Activated gamma-delta T cell treated with Interleukin-2 at 50 U/mL for 16 hours (primary cell): ENCODE results near the gene CASKIN1.

Experiments
- DNase-seq: peaks from one replicate; pipeline ENCODE4 v3.0.0-alpha.2; 2020

The CASKIN1 gene

DNA sequence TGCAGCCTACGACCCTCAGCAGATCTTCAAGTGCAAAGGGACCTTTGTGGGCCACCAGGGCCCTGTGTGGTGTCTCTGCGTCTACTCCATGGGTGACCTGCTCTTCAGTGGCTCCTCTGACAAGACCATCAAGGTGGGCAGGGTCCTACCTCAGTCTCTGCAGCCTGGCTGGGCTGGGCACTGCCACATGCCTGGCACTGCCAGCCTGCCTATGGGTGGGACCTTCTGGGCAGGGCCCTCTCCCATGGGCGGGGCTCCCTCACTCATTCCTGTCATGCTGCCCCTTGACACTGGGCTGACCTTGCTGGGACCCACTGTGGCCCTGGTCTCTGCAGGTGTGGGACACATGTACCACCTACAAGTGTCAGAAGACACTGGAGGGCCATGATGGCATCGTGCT is 22.5 kb downstream of the CASKIN1 start:
- no peak for DNase-seq

DNA sequence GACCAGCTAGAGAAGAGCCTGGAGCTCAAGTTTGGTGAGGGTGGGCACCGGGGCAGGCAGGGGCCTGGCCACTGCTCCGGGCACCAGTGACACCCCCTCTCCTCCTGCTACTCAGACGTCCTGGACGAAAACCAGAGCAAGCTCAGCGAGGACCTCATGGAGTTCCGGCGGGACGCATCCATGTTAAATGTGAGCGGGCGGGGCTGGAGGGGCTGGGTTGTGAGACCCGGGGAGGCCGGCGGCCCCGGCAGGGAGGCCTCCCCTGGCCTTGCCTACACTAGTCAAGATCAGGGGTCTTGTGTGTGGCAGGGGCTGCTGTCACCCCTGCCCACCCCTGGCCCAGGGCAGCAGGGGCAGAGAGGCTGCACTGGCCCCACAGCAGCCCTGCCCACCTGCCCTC is 23.0 kb downstream of the CASKIN1 start:
- DNase-seq, result no peak

DNA sequence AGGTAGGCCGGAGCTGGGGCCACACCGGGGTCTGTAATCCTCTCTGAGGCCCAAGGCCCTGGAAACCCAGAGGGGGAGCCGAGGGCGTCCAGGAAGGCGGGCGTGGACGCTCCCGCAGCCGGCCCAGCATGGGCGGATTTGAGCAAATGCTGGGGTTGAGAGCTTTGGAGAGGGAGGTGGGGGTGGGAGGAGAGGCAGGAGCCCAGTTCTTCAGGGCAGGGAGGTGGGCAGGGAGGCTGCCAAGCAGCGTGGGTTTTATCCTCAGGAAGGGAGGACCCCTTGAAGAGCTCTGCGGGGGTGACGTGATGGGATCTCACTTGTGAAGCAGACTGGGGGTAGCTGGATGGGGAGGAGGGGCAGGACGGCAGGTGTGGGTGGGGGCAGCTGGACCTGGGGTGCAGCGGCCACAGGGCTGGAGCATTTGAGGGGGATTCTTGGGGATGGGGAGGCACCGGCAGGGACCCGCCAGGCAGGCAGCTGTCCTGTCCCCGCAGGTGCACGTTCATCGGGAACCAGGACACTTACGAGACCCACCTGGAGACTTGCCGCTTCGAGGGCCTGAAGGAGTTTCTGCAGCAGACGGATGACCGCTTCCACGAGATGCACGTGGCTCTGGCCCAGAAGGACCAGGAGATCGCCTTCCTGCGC is 23.6 kb downstream of the CASKIN1 start:
- DNase-seq, result no peak

DNA sequence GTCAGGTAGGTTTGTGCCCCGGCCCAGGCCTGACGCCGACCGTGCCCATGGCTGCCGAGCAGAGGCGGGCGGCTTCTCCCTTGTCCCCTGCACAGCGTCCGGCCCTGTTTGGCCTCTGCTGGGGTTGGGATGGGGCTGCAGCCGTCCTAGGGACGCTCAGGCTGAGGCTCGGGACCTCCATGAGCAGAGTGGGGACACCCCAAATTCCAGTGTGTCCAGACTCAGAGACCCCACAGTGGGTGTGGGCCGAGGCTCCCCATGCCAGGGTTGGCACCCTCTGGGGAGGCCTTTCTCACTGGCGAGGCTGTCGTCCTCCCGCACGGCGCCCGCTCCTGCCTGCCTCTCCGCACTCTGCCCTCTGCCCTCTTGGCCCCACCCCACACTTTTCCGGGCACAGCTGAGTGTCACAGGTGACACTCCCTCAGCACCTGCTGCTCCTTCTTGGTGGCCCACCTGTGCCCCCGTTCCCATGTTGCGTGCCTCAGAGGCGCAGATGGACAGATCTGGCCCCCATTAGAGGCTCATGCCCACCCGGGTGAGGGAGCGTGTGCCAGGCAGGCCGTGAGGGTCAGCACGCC is 24.7 kb downstream of the CASKIN1 start:
- no peak for DNase-seq

DNA sequence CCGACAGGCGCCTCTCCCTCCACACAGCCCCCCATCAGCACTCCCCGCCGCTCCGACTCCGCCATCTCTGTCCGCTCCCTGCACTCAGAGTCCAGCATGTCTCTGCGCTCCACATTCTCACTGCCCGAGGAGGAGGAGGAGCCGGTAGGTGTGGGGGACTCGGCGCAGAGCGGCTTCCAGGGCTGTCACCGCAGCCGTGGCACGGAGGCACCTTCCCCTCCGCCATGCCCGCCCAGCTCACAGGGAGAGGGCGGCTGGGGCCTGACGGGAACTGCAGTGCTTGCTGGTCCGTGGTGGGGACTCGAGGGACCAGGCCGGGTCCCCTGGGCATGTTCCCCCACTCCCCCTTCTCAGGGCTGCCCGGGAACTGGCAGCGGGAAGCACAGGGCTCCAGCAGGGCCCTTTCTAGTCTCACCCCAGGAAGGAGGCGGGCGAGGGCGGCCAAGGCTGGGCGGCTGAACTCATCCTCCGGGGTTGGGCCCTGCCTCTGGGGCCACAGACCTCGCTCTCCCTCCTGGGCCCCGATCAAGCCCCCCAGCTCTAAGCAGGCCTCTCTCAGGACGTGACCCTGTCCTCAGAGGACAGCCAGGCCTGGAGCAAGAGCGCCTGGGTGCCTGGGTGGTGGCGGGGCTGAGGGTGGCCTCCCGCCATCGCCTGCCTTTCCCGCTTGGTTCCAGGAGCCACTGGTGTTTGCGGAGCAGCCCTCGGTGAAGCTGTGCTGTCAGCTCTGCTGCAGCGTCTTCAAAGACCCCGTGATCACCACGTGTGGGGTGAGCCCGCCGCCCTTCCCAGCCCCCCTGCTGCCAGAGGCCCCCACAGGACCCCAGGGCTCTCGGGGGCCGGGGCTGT is 25.6 kb downstream of the CASKIN1 start:
- DNase-seq, result no peak

DNA sequence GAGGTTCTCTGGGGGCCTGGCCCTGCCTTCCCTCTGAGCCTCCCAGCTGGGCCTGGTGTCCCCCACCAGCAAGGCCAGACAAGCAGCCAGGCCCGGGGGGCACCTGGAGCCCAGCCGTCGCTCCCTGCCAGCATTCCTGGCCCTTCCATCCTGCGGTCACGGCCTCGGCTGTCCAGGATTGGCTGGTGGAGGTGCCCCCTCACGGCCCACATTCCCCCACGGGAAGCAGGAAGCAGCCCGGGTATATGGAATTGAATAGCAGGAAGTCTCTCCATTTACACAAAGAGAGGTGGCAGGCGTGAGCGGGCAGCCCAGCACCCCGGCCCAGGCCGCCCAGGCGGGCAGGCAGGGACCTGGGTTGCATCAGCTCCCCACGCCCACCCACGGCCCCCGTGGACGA is 26.3 kb downstream of the CASKIN1 start:
- no peak for DNase-seq

DNA sequence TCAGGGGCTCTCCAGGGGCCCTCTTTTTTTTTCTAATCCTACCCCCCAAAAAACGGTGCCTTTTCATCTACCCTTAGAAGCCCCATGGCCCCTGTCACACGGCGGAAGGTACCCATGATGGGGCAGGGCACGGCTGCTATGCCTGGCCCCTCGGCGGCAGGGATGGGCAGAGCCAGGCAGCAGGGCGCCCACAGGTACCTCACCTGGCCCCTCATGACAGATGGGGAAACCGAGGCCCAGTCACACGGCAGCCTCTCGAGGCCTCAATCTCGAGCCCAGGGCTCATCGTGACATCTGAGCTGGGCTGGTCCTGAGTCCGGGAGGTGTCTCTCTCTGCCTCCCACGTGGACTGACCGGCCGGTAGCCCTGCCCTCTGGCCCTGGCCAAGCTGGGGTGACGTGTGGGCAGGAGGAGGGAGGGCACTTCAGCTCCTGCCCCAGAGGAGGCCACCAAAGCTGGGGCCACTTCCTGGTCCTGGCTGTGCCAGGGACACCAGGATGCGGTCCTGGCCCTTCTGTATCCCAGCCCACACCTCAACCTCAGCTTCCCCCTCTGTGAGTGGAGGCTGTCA is 29.3 kb downstream of the CASKIN1 start:
- no peak for DNase-seq

DNA sequence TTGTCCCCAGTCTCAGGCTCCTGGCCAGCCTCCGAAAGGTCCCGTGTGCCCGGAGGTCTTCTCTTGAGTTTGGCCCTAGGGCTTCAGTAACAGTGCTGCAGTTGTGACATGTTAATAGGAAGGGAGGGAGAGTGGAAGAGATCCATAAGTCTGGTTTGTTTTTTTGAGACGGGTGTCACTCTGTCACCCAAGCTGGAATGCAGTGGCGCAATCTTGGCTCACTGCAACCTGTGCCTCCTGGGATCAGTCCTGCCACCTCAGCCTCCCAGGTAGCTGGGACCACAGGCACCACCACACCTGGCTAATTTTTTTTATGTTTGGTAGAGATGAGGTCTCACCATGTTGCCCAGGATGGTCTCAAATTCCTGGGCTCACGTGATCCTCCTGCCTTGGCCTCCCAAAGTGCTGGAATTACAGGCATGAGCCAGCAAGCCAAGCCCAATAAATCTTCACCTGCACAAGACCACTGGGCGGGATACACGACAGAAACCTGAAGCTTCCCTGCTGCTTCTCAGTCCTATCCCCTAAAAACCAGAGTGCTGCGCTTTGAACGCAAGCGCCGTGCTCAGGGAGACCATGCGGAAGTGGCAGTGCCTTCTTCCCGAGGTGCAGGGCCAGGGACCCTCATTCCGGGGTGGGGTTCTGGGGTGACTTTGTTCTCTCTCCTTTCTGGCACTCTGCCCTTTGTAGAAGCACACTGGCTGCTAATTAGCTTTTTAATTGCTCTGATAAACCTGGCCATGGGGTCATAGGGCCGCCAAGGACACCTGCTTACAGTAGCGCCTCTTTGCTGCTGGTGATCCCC is 29.9 kb downstream of the CASKIN1 start:
- no peak for DNase-seq

DNA sequence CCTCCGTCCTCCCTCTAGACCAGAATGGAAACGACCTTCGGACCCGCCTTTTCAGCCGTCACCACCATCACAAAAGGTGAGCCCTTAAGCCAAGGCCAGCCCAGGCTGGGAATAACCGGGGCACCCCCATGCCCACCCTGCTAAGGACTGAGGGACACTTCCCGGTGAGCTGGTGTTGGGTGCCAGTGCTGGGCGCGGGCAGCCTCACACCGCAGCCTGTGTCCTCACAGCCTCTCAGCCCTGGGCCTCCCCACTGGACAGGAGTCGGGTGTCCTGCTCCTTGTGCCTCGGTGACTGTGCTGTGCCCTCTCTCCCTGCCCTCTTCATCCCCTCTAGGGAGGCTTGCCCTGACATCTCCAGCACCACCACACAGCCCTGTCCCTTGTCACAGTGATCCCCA is 30.5 kb downstream of the CASKIN1 start:
- DNase-seq, result no peak

DNA sequence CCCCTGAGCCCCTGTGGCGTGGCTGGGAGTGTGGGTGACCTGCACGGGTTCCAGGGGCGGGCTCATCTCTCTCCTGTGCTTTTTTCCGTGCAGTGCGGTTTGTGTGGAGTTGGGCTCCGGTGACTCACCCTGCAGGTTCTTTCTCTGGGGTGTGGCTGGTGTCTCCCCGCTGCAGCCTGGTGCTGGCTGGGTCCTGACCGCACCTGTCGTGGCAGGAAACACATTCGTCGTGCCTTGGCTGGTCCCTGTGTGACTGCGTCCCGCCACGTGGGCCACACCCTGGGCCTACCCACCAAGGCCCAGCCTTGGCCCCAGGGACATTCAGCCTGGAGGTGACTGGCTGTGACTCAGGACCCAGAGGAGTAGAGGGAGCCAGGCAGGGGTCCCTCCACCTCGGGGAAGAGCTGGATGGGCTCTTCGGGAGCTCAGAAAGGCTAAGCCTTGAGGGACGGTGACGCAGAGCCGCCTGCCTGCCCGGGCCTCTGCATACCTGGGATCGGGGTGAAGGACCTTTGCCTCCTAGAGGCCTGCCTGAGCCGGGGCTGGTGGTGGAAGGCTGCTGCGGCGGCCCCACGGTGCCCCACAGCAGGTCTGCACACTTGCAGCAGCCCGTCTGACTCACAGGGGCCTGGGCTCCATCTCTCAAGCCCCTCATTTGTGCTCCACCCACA is 33.1 kb downstream of the CASKIN1 start:
- DNase-seq, result no peak

DNA sequence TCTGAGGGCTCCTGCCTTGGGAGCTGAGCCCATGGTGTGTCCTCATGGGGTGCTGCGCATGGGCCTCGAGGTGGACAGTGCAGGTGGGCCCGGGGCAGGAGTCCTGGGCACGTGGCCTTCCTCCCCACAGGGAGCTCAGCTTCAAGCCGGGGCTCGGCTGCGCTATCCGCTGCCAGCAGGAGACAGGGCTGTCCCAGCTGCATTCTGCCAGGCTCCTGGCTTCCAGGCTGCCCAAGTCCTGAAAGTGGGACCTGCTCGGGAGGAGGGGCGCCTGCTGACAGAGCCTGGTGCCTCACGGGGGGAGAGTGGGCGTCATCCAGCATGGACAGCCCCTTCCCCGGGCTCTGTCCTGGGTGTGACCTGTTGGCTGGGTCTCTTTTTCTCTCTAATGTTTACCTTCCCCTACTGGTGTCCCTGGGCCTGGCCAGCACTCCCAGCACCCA is 33.7 kb downstream of the CASKIN1 start:
- no peak for DNase-seq

DNA sequence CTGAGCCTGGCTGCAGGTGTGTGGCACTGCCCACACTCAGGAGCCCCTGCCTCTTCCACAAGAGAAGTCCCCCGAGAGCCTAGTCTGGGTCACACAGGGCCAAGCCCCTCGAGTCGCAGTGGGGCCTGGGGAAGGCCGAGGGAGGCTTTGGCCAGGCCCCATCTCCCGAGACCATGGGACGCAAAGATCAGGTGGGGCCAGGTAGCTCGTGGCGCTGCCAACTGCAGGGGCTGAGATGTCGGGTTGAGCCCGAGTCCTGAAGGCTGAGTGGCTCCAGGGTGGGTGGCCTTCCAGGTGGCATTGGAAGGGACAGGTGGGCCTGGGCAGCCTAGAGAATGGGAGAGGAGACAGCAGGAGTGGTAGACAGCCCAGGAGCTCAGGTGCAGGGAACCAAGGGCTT is 34.5 kb downstream of the CASKIN1 start:
- DNase-seq, result no peak

DNA sequence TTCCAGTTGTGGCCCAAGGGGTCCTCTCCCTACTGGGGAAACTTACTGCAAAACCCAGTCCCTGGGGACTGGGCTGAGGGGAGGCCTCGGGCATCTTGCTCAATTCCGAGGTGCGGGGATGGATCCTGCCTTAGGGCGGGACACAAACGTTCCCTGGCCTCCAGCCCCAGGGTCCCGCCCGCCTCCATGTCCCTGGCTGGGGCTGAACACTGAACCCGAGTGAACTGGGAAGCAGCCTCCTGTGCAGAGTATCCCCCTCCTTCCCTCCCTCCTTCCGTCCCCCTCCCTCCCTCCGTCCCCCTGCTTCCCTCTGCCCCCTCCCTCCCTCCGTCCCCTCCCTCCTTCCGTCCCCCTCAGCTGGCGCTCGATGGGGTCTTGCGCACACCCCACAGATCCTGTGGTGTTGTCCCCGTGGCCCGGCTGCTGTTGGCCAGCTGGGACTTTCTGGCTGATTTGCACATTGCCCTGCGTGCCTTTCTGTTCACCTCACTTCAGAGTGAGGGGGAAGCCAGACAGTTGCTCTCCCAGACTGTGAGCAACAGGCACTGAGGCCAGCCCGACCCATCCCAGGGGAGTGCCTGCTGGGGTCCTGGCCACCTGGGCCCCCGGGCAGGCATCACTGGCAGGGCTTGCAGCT is 35.4 kb downstream of the CASKIN1 start:
- no peak for DNase-seq

DNA sequence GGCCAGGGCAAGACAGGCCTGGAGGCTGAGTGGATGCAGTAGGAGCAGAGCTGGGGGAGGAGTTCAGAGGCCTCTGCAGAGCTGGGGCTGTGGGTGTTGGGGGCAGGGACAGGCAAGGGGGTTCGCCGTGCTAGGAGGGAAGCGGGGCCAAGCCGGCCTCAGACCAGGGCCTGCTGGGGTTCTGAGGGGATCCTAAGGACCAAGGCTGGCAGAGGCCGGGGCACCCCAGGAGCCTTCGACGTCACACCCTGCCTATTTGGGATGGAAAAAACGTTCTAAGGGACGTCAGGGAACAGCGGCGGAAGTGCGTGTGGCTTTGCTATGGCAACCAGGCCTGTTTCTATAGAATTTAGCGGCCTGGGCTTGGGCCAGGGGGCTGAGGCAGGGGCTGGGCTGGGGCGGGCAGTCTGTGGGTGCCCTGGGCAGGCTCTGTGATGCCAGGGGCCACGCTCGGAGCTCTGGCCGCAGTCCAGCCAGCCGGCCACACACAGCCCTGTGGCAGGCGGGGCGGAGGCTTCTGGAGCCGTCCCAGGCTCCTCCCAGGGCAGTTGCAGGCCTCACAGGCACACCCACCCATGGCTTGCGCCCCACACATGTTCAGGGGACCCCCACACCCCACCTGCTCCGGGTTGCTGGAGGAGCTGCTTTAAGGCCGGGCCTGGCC is 37.1 kb downstream of the CASKIN1 start:
- no peak for DNase-seq

DNA sequence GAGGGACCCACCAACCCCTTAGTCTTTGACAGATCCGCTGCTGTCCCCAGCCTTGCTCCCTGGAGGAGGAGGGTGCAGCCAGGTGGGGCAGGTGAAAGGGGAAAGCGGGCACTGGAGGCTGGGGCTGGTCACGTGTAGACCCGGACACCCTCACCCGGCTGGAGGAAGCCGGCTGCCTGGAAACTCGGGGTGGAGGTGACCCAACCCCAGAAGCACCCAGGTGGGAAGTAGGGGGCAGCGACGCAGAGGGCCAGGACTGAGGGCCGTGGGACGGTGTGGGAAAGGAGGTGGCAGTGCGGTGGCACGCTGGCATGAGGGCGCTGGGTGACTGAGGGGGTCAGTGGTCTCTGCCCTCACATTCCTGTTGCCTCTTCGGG is 38.2 kb downstream of the CASKIN1 start:
- DNase-seq, result no peak

DNA sequence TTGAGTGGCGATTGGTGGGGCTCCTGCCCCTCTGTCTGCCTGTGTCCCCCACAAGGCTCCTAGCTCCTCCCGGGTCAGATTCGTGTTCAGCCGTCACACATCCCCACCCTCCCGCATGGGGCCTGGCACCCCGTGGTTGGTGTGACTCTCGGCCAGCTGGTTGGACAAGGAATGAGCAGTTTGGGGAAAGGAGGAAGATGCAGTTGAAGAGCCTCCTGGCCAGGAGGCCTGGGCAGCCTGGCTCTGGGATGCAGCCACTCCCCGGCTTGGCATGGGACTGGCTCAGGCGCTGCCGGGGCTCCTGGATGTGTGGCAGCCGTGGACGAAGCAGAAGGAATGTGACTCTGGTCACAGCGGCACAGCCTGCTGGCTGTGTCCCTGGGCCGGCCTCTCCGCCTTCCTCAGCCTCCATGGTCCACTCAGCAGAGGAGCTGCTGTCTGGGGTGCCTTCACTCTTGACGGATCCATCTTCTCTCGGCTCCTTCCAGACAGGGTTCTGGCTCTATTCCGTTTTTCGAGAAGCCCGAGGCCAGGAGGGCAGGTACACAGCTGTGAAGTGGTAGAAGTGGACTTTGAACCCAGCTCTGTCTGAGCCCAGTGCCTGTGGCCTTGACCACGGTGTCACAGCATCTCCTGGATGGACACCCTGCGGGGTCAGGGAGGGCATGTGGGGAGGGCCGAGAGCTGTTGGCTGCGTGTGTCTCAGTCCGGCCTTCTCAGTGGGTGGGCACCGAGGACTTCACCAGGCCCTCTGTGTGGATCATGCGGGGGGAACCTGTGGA is 38.7 kb downstream of the CASKIN1 start:
- DNase-seq, result no peak

DNA sequence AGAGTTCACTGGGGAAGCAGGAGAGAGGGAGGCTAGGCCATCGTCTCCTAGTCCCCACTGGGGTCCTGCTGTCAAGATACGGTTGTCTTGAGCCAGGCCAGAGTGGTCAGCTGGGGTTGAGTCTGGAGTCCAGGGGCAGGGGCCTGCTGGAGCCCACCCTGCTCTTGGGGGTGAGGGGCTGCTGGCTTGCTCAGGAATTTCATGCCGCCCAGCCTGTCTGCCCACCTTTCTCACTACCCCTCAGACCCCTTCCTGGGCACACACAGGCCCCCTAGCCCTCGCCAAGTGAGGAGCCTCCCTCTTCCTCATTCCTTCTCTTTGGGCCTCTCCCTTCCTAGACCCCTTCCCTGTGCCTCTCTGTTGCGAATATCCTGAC is 39.6 kb downstream of the CASKIN1 start:
- DNase-seq, result no peak

DNA sequence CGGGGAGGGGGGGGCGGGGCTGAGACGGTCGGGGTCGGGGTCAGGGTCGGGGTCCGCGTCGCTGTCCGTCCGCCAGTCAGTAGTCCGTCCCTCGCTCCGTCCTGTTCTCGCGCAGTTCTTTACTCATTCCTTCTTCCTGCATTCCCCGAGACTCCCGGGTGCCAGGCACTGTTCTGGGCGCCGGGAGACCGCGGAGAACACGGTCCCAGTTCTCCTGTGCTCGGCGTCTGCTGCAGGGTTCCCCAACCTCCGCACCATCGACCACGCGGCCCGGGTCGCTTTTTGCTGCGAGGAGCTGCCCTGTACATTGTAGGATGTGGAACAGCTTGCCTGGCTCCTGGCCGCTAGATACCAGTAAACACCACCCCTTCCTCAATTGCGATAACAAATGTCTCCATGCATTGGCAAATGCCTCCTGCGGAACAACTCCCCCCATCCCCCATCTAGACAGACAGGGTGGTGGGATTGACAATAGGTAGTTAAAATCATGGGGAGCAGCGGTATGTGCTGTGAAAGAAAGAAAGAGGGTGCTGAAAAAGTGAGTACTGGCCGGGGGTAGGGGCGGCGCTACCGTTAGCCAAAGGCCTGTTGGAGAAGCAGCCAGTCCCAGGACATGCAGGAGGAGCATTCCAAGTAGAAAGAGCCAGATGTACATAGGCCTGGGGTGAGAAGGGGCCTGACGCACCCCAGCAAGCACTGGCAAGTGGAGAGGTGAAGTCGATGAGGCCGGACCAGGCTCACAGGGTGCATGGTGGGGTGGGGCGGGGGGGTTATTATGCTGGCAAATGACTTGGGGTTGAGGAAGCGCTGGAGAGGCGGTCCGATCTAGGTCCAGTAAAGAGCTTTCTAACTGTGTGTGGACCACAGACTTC is 40.2 kb downstream of the CASKIN1 start:
- DNase-seq, result no peak
